Ramos (cell line): ENCODE data around the gene SSUH2.
"Not testable (repeated sequence)": the region's sequence is repeated elsewhere in the genome, so short reads cannot be mapped to it uniquely, and the experiment has no call there.

Experiments
- in situ Hi-C: fragments of 300-500 bp; cut with MboI; formaldehyde crosslinking; loops from one replicate; pipeline ENCODE4 v1.14.3; 2022; ENCODE audit warnings: low sequenced_read_pairs; ENCODE audit not compliant: unreplicated experiment

Gene SSUH2

GRCh38 chr3:8644748-8645390 is at the start of gene SSUH2:
TSS of gene SSUH2 (minus strand) at chr3:8644798. CDS start at chr3:8644758, 40 bp downstream.
- in situ Hi-C loops, result no loop called here

- in situ Hi-C loops, result not testable (repeated sequence)
Observed at GRCh38 chr3:8691295-8691694, 46.7 kb upstream of the SSUH2 start.

- in situ Hi-C loops, result not testable (repeated sequence)
Observed at GRCh38 chr3:8684992-8685391, 40.4 kb upstream of the SSUH2 start.

GRCh38 chr3:8682850-8683574 is 38.4 kb upstream of the SSUH2 start:
- in situ Hi-C loops, result not testable (repeated sequence)

- in situ Hi-C loops, result not testable (repeated sequence)
Observed at GRCh38 chr3:8681881-8682538, 37.4 kb upstream of the SSUH2 start.

- in situ Hi-C loops, result no loop called here
Observed at GRCh38 chr3:8681349-8681748, 36.8 kb upstream of the SSUH2 start.

GRCh38 chr3:8679817-8680553 is 35.4 kb upstream of the SSUH2 start:
- in situ Hi-C loops, result not testable (repeated sequence)

GRCh38 chr3:8678751-8679150 is 34.2 kb upstream of the SSUH2 start:
- in situ Hi-C loops, result no loop called here

GRCh38 chr3:8677258-8677657 is 32.7 kb upstream of the SSUH2 start:
- in situ Hi-C loops, result not testable (repeated sequence)

GRCh38 chr3:8675591-8675990 is 31.0 kb upstream of the SSUH2 start:
- in situ Hi-C loops, result not testable (repeated sequence)

- in situ Hi-C loops, result no loop called here
Observed at GRCh38 chr3:8673083-8673737, 28.6 kb upstream of the SSUH2 start.

GRCh38 chr3:8669019-8669418 is 24.4 kb upstream of the SSUH2 start:
- in situ Hi-C loops, result no loop called here

- in situ Hi-C loops, result no loop called here
Observed at GRCh38 chr3:8668216-8668615, 23.6 kb upstream of the SSUH2 start.

- in situ Hi-C loops, result no loop called here
Observed at GRCh38 chr3:8667463-8668091, 23.0 kb upstream of the SSUH2 start.

GRCh38 chr3:8665407-8665896 is 20.9 kb upstream of the SSUH2 start:
- in situ Hi-C loops, result no loop called here

- in situ Hi-C loops, result no loop called here
Observed at GRCh38 chr3:8663177-8664061, 18.8 kb upstream of the SSUH2 start.

GRCh38 chr3:8662594-8662993 is 18.0 kb upstream of the SSUH2 start:
- in situ Hi-C loops, result no loop called here
